HepG2 (cell line): Measurements from ENCODE around the gene ZNF586. TPM values are rescaled to one million over a fixed set of nuclear protein-coding genes. Genes with fewer than 3 reads are reported as not detected.

Experiments used
- BORCS8-MEF2B ChIP-seq: sonication (generic); formaldehyde crosslinking; IDR thresholded peaks from 2 replicates; pipeline ENCODE4 v1.8.0; 2022; ENCODE audit warnings: mild to moderate bottlenecking, missing genetic modification reagents
- ELF3 ChIP-seq: IDR thresholded peaks from 2 replicates; pipeline ENCODE4 v1.6.1; 2016; ENCODE audit warnings: missing genetic modification reagents, missing compliant biosample characterization
- HES4 ChIP-seq: sonication (generic); formaldehyde crosslinking; IDR thresholded peaks from 2 replicates; pipeline ENCODE4 v1.9.0; 2021; ENCODE audit warnings: mild to moderate bottlenecking, missing genetic modification reagents, borderline replicate concordance
- JARID2 ChIP-seq: sonication (generic); formaldehyde crosslinking; IDR thresholded peaks from 2 replicates; pipeline ENCODE4 v1.8.1; 2023; ENCODE audit warnings: missing genetic modification reagents, inconsistent platforms; ENCODE audit not compliant: insufficient replicate concordance
- MED8 ChIP-seq: sonication (generic); formaldehyde crosslinking; IDR thresholded peaks from 2 replicates; pipeline ENCODE4 v1.8.1; 2023; ENCODE audit warnings: mild to moderate bottlenecking, missing genetic modification reagents; ENCODE audit not compliant: insufficient replicate concordance
- PHB2 ChIP-seq: fragments of 450-650 bp; IDR thresholded peaks from 2 replicates; pipeline ENCODE4 v1.6.1; 2018; ENCODE audit not compliant: partially characterized antibody
- PHF20 ChIP-seq: sonication (generic); formaldehyde crosslinking; IDR thresholded peaks from 2 replicates; pipeline ENCODE4 v1.5.0; 2020; ENCODE audit warnings: mild to moderate bottlenecking, missing genetic modification reagents
- RBFOX2 ChIP-seq: fragments of 200-400 bp; formaldehyde crosslinking; IDR thresholded peaks from 2 replicates; pipeline ENCODE4 v1.6.1; 2017; ENCODE audit warnings: low read depth, mild to moderate bottlenecking, low read length
- ZBTB37 ChIP-seq: sonication (generic); formaldehyde crosslinking; IDR thresholded peaks from 2 replicates; pipeline ENCODE4 v1.4.0; 2020; ENCODE audit warnings: mild to moderate bottlenecking, missing genetic modification reagents
- ZBTB44 ChIP-seq: sonication (generic); formaldehyde crosslinking; IDR thresholded peaks from 2 replicates; pipeline ENCODE4 v1.4.0; 2020; ENCODE audit warnings: missing genetic modification reagents
- ZFP37 ChIP-seq: sonication (generic); formaldehyde crosslinking; IDR thresholded peaks from 2 replicates; pipeline ENCODE4 v1.4.0; 2020; ENCODE audit warnings: missing genetic modification reagents, borderline replicate concordance
- ZNF598 ChIP-seq: sonication (generic); formaldehyde crosslinking; IDR thresholded peaks from 2 replicates; pipeline ENCODE4 v1.5.1; 2020; ENCODE audit warnings: mild to moderate bottlenecking, missing genetic modification reagents, borderline replicate concordance
- ZNF646 ChIP-seq: sonication (generic); formaldehyde crosslinking; IDR thresholded peaks from 2 replicates; pipeline ENCODE4 v1.9.0; 2021; ENCODE audit warnings: mild to moderate bottlenecking, missing genetic modification reagents
- ZNF839 ChIP-seq: sonication (generic); formaldehyde crosslinking; IDR thresholded peaks from 2 replicates; pipeline ENCODE4 v1.4.0; 2020; ENCODE audit warnings: missing genetic modification reagents, mild to moderate bottlenecking, borderline replicate concordance
- polyA plus RNA-seq, 8 experiments: library from polyadenylated mRNA; depleted of rRNA in 3 of 8; stranded (reverse) in 7 of 8; unstranded in 1 of 8; fragments of >200 nt; fragmentation: Illumina TruSeq in 4 of 8; extraction: Trizol in 4 of 8; gene quantifications; 2 replicates each; pipeline versions ENCODE4 v1.2.1 to v1.2.3, GENCODE V29; 2011 to 2016; ENCODE audit warnings: low read depth in 4 of 8, missing spikeins in 1 of 8, mixed read lengths in 1 of 8; ENCODE audit not compliant: insufficient read depth in 1 of 8
- total RNA-seq, 5 experiments: library from RNA; depleted of rRNA; stranded (reverse); fragments of >200 nt; fragmentation: Illumina TruSeq; extraction: Trizol; gene quantifications; 2 replicates each; pipeline ENCODE4 v1.2.3, GENCODE V29; 2016; ENCODE audit warnings: low read depth in 1 of 5
- TF ChIP-seq, protein P1 (sequence below): sonication (generic); formaldehyde crosslinking; IDR thresholded peaks from 2 replicates; pipeline ENCODE4 v1.5.0; 2020; ENCODE audit warnings: missing genetic modification reagents, mild to moderate bottlenecking, borderline replicate concordance
- TF ChIP-seq, protein P2 (sequence below): IDR thresholded peaks from 2 replicates; pipeline ENCODE4 v1.6.1; 2016; ENCODE audit warnings: control low read depth

ZNF586 gene
- total and polyA plus RNA-seq, 2 of the 13 experiments (the other 11 are each of a cell fraction or from before 2014, with no cell fraction given) = 0.50 to 3.4 TPM

GRCh38 chr19:57819475-57820148 is 50.1 kb downstream of the ZNF586 start (continued):
- TF ChIP-seq ZFP37 (peak; percentile 77; the same call in 1 of the 2 replicates), ZBTB37 (no peak), HES4 (CRISPR knock-in tag) (no peak), PHF20 (peak; percentile 76; the same call in 1 of the 2 replicates), MED8 (CRISPR knock-in tag) (no peak), ELF3 (CRISPR knock-in tag) (peak; percentile 92), BORCS8-MEF2B (peak; percentile 85), ZNF598 (CRISPR knock-in tag) (peak; percentile 64; the same call in 1 of the 2 replicates), ZNF839 (0 out of 2 replicates have a peak, but pooled peaks have one; percentile 65), JARID2 (CRISPR knock-in tag) (no peak), PHB2 (no peak), ZNF646 (CRISPR knock-in tag) (no peak), ZBTB44 (CRISPR knock-in tag) (no peak), RBFOX2 (peak; percentile 79)
- TF ChIP-seq, protein P1, sequence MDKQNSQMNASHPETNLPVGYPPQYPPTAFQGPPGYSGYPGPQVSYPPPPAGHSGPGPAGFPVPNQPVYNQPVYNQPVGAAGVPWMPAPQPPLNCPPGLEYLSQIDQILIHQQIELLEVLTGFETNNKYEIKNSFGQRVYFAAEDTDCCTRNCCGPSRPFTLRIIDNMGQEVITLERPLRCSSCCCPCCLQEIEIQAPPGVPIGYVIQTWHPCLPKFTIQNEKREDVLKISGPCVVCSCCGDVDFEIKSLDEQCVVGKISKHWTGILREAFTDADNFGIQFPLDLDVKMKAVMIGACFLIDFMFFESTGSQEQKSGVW (CRISPR knock-in tag) = no peak
- TF ChIP-seq, protein P2, sequence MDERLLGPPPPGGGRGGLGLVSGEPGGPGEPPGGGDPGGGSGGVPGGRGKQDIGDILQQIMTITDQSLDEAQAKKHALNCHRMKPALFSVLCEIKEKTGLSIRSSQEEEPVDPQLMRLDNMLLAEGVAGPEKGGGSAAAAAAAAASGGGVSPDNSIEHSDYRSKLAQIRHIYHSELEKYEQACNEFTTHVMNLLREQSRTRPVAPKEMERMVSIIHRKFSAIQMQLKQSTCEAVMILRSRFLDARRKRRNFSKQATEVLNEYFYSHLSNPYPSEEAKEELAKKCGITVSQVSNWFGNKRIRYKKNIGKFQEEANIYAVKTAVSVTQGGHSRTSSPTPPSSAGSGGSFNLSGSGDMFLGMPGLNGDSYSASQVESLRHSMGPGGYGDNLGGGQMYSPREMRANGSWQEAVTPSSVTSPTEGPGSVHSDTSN = peak; percentile 94
